Activated CD8-positive, alpha-beta memory T cell treated with anti-CD3 and anti-CD28 coated beads, Interleukin-2, amount 50 U/mL, for 24 hours (primary cell): ENCODE results near the gene MDGA2.

Experiments
- DNase-seq: peaks from one replicate; pipeline ENCODE4 v3.0.0-alpha.2; 2020; ENCODE audit errors: extremely low read depth

The MDGA2 gene

DNA sequence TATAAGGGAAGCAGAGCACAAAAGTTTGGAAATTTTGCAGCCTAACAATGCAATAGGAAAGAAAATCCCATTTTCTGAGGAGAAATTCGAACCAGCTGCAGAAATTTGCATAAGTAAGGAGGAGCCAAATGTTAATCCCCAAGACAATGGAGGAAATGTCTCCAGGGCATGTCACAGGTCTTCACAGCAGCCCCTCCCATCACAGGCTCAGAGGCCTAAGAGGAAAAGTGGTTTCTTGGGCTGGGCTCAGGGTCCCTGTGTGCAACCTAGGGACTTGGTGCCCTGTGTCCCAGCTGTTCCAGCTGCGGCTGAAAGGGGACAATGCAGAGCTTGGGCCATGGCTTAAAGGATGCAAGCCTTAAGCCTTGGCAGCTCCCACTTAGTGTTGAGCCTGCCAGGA is 190.0 kb downstream of the MDGA2 start:
- DNase-seq: no peak

DNA sequence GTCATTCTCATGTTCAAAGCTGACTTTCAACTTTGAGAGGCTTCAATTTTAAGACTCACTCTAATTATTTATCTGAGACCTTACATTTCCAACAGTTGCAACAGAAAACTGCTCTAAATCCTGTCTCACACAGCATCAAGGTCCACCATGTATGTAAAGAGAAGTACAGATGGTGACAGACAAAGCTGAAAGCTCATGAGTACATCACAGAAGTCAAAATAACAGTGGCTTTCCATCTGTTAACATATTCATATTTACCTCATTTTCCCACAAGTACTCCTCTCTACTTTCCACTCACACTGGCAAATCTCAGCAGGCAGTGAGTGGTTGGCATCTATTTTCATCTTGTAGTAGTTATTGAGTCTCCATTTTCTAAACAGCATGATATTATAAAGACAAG is 192.0 kb downstream of the MDGA2 start:
- DNase-seq: no peak

DNA sequence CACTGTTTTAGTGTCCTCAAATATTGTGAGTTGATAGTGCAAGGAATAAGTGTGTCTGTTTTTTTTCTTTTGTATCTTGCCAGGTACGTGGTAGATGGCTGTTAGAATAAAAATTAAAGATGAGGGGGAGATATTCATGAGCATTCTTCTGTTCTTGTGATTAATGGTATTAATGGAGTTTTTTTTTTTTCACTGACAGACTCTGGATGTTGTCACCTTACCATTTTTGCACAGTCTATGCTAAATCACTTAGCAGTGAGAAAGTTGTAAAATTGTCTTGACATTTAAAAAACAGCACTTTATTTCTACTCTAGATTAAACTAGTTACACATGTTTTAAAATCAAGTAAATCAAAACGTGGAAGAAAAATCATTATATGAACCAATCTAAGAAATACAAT is 204.3 kb downstream of the MDGA2 start:
- no peak for DNase-seq

DNA sequence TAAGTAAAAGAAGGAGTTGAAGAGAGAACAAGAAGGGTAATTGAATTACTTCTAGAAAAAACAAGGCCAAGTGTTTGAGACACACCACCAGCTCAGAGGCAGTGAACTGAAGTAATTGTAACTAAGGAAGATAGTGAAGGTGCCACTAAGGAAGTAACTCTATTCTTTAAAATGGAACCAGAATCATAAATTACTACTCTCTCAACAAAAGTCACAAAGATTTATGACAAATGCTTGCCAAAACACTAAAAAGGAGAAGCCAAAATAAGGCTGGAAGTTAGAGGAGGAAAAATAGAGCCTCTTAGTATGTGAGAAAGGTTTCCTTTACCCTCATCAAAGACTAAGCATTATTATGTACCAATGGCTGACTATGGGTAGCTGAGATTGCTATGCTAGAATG is 208.5 kb downstream of the MDGA2 start:
- no peak for DNase-seq

DNA sequence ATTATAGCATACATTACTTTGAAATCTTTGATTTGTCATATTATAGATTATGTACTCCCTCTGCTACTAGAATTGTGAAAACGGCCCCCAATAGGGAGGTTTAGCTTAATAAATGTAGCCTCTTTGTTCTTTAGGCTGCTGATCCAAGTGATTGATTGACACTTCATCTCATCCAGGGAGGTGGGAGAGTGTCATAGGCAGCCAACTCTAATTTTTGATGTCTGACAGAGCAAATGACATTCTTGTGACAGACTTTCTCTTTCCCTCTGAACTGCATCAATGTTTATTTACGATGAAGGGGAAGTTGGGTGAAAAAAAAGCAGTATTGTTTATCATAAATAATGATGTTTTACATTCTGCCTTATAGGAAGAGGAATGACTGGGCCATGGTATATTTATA is 221.4 kb downstream of the MDGA2 start:
- DNase-seq: no peak

DNA sequence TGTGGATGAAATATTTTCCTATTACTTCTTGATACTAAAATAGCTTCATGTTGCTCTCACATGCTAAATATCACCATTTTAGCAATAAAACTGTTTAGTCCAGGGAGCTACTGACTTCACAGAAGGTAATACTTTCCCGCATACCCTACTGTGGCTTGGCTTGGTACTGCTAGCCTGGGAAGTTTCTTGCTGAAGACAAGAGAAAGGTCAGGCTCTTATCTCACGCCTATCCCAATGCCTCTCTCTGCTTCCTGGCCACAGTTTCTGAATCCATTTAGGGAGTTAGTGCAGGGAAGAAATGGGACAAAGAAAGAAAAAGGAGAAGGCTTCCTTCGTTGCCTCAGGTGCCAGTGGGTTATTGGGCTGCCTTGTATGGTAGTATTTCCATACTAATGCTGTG is 228.3 kb downstream of the MDGA2 start:
- DNase-seq: no peak

DNA sequence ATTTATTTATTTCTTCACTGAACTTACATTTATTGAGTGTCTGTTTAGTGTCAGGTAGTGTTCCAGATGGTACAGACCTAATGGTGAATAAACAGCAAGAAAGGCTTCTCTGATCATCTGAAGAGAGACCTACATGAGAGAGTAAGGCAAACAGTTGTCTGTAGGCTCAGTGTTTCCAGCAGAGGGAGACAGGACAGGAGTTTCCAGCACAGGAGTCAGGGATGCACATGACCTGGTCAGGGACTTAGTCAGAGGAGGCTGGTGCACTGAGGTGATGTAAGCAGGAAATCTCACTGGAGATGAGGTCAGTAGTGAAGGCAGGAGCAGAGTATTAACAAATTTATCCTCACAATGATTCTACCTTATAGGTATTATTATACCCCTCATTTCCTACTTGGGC is 233.2 kb downstream of the MDGA2 start:
- no peak for DNase-seq

DNA sequence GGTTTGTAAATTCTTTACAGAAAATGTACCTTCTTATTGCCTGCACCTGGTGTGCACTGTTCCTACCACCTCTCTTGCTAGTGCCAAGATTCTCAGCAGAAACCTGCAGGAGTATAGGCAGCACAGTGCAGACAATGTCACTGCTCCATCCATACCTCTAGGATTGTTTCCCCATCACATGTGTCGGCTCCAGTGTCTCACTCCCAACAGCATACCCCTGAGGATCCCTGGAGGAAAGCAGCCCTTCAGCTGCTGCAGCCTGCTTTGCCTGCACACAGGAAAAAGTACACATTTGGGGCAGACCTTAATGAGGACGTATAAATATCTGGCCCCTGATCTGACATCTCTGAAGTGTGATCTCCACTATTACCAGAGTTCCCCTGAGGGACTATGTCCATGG is 235.5 kb downstream of the MDGA2 start:
- no peak for DNase-seq

DNA sequence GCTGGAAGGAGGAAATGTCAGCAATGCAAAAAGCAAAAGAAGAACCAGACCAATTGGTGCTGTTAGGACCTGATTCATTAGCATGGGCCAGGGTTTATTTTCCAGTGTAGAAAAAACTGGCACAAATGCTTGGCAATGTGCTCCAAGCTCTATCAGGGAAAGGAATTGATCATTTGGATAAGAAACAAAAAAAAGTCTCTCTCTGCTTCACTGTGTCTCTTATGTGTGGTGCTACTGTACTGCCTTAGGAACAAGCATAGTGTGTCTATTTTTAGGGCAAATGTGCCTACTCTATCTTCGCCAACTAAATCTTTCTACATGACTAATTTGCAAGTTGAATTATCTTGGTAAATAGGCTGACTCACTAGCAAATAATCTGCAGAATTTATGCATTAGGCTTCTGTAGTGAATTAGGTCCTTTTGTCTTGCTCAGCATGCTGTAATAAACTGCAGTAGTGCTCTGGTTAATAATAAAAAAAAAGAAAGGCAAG is 236.7 kb downstream of the MDGA2 start:
- no peak for DNase-seq

DNA sequence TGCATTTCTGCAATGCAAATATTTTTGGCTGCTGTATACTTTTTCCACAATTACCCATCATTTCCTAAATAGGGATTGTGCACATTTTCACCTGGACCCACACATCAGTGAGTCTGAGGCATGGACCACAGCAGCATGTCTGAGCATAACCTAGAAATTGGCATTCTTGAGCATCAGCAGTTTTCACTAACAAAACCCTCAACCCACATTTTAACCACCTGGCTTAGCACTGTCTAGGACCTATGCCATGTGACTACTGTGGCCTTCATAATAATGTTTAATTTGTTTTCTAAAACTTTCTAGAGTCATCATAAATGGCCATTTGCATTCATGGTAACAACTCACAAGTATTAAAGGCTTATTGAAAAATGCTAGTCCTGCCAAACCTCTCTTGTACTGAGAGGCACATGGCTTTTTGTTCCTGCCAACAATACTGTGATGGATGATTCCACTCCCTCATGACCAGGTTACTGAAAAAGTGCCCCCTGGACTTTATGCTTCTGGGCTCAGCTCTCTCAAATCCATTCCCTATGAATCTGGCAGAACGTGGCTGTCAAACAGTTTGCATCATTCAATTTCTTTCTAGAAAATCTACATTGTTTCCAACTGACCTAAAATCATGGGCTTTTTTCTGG is 240.0 kb downstream of the MDGA2 start:
- no peak for DNase-seq

DNA sequence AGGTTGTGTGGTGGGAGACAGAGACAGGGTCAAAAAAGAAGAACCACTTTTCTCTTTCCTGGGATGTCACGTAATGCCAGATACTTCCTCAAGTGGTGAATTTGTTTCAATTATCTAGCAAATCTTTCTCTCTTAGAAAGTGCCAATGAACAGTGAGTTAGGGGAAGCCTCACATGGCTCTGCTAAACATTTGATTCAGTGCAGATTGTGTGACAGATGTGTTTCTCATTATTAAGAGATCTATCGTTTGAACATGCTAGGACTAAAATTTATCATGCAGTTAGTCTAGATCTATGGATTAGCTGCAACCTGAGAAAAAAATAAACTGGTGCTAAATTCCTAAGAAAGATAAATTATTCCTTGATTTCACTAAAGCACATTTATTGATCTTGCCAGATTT is 247.8 kb downstream of the MDGA2 start:
- no peak for DNase-seq

DNA sequence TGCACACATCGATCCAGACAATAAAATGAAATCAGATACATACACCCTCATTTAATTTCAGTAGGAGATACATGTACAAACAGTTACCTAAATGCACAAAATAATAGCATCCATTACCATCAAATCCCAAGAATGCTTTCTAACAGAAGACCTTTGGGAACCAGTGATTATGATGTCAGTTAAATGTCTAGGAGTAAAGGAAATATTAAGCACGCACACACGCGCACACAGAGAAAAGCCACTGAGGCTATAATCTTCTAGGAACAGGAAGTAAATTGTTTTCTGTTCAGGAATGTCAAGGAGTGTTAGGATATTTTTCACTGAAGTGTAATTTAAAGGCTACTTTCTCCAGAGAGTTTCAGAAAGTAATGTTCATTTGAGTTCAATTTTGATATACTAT is 250.1 kb downstream of the MDGA2 start:
- DNase-seq: no peak

DNA sequence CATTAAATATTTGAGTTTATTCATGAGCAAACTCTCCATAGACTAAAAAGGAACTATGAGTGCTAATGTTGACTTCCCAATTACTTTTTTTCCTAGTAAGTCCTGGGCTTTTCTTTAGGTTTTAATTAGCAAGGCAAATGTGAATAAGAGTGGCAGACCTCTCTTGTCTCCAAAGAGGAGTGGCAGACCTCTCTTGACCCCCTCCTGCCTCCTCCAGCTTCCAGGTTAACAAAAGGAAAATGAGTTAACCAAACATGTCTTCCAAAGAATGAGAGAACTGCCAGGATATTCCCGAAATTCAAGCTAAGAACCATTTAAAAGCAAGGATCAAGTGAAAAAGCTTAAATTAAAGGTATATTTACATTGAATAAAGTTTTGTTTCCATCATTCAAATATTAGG is 253.2 kb downstream of the MDGA2 start:
- DNase-seq: no peak

DNA sequence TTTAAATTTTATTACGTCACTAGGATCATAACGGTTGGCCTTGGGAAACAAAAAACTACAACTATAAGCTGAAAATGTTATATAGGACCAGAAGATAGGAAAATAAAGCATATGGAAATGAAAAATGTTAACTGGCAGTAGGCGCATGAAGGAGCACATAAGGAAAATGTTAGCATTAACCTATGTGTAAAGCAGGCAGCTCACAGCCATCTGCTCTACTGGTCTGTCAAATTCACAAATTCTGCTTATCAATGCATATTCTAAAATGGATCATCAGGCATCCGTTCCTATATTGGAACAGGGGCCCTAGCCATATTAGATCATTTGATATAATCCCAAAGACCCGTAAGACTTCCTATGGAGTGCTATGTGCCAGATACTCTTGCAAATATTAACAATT is 263.9 kb downstream of the MDGA2 start:
- DNase-seq: no peak

DNA sequence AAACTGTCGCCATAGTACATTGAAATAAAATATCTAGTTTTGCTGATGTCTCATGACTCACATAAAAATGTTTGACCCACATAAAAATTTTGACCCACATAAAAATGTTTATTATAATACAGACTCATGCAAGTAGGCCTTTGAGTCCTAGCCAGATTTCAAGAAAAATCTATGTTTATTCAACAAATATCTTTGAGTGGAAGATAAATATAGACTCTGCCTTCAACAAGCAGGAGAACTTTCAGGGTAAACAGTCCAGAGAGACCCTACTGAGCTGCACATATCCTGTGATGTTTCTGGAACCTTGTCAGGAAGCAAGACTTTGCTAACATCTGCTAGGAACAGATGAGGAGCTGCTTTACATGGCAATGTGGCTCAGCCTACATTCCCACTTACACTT is 283.1 kb downstream of the MDGA2 start:
- no peak for DNase-seq

DNA sequence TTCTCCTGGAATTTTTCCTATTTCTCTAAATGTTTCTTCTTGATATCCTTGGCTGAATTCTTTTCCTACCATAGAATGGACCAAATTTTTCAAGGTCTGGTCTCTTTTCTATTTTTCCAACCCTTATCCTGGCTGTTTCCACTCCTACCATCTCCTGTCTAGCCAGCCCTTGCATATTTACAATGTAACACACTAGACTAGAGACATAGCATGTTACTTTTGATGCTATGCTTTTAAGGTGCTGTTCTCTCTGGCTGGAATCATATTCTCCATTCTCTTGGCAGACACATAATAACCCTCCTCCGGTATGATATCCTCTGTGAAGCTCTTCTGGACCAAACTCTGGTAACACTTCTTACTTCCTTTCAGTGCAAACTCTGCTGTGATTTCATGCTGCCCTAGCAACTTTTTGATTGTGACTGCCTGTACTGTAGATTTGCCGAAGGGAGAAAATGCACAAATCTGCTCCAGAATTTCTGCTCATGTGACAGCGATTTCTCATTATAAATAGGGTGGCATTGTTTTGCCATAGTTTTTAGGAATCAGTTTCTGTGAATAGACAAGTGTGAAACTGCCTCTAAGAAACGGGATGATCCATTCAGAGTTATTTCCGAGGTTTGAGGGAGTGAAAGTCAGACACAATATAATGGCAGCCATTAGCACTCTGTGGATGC is 284.4 kb downstream of the MDGA2 start:
- DNase-seq: no peak

DNA sequence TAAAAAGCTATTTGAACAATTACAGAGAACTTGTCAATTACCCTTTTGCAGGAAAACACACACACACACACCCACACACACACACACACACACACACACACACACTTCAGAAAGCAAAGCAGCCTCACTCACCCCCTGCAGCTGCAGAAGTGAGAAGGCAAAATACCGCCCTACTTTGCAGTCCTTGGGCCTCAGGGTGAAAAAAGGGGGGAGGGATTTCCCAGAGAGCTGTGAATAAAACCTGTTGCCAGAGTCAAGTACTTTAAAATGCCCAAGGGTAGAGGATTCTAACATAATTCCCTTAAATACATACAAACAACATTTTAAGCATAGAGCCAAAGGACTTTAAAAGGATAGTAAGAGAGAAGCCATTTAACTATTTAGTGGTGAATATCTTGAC is 285.9 kb downstream of the MDGA2 start:
- DNase-seq: no peak

DNA sequence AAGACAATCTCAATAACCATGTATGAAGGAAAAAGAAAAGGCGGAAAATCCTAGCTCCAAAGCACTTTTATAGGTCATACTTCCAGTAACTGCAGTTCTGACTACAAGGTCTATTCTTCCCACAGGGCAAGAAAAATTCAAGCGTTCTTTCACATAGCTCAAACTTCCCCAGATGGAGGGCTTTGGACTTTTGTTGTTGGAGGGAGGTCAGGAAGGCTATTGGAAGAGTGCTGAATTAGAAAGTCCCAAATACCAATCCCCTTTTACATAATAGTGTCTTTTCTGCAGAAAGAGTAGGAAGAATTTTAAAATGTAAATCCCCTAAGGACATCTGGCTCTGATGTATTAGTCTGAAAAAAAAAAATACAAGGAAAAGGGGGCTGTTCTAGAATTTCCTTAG is 309.4 kb downstream of the MDGA2 start:
- DNase-seq: no peak

DNA sequence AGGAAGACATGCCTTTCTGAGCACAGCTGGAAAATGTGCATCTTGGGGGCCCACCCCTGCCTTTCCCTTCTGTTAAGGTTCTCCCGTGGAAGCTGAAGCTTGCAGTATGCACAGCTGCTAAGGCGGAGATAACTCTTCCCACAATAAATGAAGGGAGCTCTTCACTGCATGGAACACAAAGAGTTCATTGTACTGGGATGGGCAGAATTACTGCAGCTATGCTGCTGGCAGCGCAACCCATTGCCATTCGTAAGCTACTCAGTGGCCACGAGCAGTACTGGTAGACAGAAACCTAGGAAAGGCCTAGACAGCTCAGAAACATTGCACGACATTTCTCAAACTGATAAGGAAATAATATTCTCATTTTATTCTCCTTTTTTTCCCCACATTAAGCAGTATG is 310.2 kb downstream of the MDGA2 start:
- no peak for DNase-seq

DNA sequence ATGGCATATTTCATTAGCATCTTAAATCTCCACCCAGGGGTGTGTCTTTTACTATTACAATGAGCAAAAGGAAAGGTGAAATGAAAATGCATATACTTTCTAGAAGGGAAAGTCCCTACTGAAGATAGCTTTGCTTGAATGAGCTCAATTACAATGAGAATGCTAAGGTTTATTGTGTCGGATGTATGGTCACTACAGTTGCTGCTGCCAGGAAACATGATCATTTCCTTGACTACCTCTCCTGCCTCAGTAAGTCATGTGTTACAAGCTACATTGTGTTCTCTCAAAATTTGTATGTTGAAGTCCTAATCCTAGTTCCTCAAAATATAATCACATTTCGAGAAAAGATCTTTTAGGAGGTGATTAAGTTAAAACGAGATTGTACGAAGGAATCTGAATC is 322.2 kb downstream of the MDGA2 start:
- DNase-seq: no peak

DNA sequence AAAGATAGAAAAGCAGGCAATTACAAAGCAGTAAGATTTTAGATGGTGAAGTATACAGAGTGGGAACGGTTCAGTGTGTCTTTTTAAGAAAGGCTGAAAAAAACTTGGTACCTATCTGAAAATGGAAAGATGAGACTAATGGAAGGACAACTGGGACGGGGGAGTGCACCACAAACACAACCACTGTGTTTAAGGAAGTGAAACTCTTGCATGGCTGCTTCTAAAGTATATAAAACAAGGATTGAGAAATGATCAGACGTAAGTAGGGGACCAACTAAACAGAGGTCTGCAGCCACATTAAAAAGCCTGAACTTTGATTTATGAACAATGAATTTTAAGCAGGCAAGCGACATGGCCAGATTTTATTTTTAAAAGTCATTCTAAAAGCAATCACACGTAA is 328.6 kb downstream of the MDGA2 start:
- no peak for DNase-seq

DNA sequence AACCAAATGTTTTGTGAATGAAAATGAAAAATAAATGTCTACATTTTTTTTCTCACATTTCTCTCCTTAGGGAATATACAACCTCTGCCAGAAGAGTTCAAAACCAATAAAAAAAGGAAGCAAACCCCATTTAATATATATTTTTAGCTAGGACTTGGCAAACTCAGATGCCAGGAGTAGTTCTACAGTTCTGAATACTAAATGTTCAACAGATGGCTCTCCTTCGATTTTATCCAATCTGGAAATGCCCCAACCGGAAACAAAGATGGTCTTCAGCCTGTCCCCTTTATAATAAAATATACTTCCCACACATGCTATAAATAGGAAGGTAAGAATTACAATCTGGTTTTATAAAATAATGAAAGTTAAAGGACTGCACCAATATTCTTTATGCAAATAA is 330.4 kb downstream of the MDGA2 start:
- no peak for DNase-seq

DNA sequence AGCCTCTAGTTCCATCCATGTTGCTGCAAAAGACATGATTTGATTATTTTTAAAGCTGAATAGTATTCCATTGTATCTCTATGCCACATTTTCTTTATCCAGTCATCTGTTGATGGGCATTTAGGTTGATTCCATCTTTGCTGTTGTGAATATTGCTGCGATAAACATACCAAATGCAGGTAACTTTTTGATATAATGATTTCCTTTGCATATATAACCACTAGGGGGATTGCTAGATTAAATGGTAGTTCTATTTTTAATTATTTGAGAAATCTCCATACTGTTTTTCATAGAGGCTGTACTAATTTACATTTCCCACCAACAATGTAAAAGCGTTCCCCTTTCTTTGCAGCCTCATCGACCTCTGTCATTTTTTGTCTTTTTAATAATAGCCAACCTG is 342.5 kb downstream of the MDGA2 start:
- no peak for DNase-seq

DNA sequence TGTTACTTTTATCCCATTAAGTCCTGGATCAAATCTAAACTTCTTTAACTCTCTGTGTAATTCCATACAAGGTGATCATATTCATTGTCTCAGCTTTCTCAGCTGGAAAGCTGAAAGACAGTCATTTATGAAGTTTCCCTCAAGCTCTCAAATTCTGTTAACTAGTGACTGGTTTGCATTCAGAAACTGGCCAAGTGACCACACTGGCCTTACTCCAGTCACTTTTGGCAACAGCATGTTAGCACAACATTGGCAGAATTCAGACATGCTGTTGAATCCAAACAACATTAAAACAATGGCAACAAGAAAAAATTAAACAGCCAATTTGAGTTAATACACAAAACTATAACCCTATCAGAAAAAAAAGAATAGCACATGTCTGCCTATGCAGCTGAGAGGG is 343.3 kb downstream of the MDGA2 start:
- no peak for DNase-seq
